ENCODE results near the gene DNAH5. TPM values are rescaled to one million over a fixed set of nuclear protein-coding genes. Genes with fewer than 3 reads are reported as not detected.

DNAH5 gene
- total RNA-seq, 1 donor from 2014 or later = 0.49 TPM

DNA sequence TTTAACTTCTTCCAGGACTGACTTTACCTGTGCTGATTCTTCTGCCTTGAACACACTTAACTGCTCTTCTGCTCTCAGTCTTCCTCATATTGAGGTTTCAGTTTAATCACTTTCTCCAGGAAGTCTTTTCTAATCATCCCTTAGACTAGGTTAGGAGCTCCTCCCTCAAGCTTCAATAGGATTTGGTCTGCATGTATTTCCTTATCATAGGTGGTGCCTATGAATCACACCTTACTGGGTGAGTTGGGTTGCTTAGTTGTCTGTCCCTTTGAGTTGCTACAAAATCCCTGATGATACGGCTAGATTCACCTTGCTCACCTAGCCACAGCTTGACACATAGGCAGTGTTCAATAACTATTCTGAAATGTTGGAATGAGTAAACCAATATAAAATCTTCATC lies 164.4 kb downstream of the DNAH5 start:
- no peak for TF ChIP-seq POLR2A (IDR thresholded peaks at IDR 0.05)
- no peak for TF ChIP-seq POLR2AphosphoS5 (IDR thresholded peaks at IDR 0.05; ENCODE audit: insufficient read depth in 1 of 2, low read depth in 1 of 2)
- TF ChIP-seq, protein P1, sequence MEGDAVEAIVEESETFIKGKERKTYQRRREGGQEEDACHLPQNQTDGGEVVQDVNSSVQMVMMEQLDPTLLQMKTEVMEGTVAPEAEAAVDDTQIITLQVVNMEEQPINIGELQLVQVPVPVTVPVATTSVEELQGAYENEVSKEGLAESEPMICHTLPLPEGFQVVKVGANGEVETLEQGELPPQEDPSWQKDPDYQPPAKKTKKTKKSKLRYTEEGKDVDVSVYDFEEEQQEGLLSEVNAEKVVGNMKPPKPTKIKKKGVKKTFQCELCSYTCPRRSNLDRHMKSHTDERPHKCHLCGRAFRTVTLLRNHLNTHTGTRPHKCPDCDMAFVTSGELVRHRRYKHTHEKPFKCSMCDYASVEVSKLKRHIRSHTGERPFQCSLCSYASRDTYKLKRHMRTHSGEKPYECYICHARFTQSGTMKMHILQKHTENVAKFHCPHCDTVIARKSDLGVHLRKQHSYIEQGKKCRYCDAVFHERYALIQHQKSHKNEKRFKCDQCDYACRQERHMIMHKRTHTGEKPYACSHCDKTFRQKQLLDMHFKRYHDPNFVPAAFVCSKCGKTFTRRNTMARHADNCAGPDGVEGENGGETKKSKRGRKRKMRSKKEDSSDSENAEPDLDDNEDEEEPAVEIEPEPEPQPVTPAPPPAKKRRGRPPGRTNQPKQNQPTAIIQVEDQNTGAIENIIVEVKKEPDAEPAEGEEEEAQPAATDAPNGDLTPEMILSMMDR (IDR thresholded peaks at IDR 0.05) = no peak
- Histone ChIP-seq H3K27ac (no peak overlapping the region), H3K9me3 (no peaks in the 10 kb centered on the region), H3K4me1 (no peaks in the 10 kb centered on the region), H3K27me3 (no peaks in the 10 kb centered on the region), H3K36me3 (no peaks in the 10 kb centered on the region), H3K4me3 (no peak overlapping the region)
- DNase-seq (ENCODE audit: extremely low spot score in 2 of 2) = no peak
- intact Hi-C loops (cut with DNase I) = no loop called here

DNA sequence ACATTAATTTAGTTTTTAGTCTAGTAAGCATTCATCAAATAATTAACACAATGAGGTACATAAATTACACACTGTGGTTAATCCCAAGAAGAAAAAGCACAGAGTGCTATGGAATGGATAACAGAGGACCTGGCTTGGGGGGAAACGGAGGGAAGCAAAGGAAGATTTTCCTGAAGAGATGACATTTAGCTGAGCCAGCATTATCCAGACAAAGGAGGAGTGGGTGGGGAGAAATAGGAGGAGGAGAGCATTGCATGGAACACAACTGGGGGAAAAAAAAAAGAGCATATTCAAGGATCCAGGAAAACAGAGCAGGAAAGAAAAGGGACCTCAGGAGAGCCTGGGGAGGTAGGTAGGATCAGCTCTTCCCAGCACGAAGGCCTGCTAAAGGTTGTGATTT lies 170.8 kb downstream of the DNAH5 start:
- Histone ChIP-seq H3K27ac (no peak overlapping the region), H3K4me3 (no peak overlapping the region), H3K9me3 (no peaks in the 10 kb centered on the region), H3K27me3 (no peaks in the 10 kb centered on the region), H3K36me3 (no peaks in the 10 kb centered on the region), H3K4me1 (no peaks in the 10 kb centered on the region)
- DNase-seq (ENCODE audit: extremely low spot score in 2 of 2) = no peak
- TF ChIP-seq POLR2A (IDR thresholded peaks at IDR 0.05) = no peak
- intact Hi-C loops (cut with DNase I) = no loop called here

DNA sequence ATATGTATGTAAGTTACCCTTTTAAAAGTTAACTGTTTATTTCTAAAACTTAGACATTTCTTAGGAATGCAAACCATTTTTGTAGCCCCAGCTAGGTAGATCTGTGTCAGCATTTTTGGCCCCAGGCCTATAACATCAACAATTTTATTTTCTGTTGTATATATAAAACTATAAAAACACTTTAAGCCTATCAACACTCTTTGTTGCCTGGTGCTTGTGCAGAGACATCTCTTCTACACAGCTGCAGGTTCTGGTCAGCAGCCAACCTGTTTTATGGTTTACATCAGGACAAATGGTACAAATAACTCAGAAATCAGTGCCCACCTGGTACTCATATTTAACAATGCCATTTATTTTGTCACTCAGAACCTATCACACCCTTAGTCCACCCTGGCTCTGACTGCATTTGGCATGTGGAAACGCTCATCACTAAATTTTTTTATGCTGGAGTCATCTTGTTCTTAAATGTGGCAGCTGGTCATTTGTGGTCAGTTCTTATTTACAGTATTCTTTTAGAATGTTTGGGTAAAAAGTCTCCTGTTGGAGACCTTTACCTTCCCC lies 173.4 kb downstream of the DNAH5 start:
- Histone ChIP-seq H3K9me3 (no peaks in the 10 kb centered on the region), H3K36me3 (no peaks in the 10 kb centered on the region), H3K27ac (no peak overlapping the region), H3K27me3 (no peaks in the 10 kb centered on the region), H3K4me3 (no peak overlapping the region), H3K4me1 (no peaks in the 10 kb centered on the region)
- TF ChIP-seq POLR2AphosphoS5 (IDR thresholded peaks at IDR 0.05; ENCODE audit: insufficient read depth in 1 of 2, low read depth in 1 of 2) = no peak
- TF ChIP-seq POLR2A (IDR thresholded peaks at IDR 0.05) = no peak
- TF ChIP-seq, protein P1 (IDR thresholded peaks at IDR 0.05) = no peak
- no peak for DNase-seq (ENCODE audit: extremely low spot score in 2 of 2)
- intact Hi-C loops (cut with DNase I) = no loop called here

DNA sequence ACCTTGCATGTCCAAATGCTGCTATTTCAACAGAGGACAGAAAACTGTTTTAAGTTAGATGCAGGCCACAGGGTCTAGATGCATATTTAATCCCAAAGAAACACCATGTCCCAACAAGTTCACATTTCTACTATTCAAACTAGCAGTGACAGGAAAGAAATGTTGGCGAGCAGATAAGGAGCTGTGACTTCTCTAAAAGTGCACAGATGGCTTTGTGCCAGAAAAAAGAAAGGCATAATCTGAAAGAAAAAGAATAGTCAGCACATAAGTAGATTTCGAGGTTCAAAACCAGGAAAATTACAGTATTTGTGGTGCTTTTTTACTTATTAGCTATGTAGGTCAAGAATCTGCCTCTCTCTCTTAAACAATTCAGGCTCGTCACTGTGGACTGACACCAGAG lies 178.3 kb downstream of the DNAH5 start:
- no peak for DNase-seq (ENCODE audit: extremely low spot score in 2 of 2)
- no peaks in the 10 kb centered on the region for H3K36me3 ChIP-seq
- H3K9me3 ChIP-seq = no peaks in the 10 kb centered on the region
- H3K27ac ChIP-seq = no peak overlapping the region
- TF ChIP-seq POLR2AphosphoS5 (IDR thresholded peaks at IDR 0.05; ENCODE audit: insufficient read depth in 1 of 2, low read depth in 1 of 2) = no peak
- TF ChIP-seq POLR2A (IDR thresholded peaks at IDR 0.05) = no peak
- TF ChIP-seq, protein P1 (IDR thresholded peaks at IDR 0.05) = no peak
- intact Hi-C loops (cut with DNase I) = no loop called here
- H3K4me3 ChIP-seq = no peak overlapping the region
- H3K4me1 ChIP-seq = no peaks in the 10 kb centered on the region
- H3K27me3 ChIP-seq = no peaks in the 10 kb centered on the region

DNA sequence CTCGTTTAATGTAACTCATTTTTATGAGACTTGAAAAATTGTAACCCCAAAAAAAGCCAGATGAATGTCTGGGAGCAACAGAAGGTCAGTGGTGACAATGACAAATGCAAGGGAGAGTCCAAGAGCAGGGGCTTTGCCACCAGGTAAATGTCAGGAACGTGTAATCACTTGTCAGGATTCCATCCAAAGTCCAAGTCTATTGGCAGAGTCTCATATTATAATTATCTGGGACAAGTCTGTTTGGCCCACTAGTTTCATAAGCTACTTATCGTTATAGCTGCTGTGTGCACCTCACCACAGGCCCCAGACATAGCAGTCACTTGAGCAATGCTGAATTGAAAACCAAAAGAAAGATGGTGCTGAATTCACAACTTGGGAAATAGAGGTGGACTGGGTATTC lies 180.8 kb downstream of the DNAH5 start:
- H3K9me3 ChIP-seq = no peaks in the 10 kb centered on the region
- H3K27me3 ChIP-seq = no peaks in the 10 kb centered on the region
- no peaks in the 10 kb centered on the region for H3K36me3 ChIP-seq
- TF ChIP-seq, protein P1 (IDR thresholded peaks at IDR 0.05) = no peak
- TF ChIP-seq POLR2AphosphoS5 (IDR thresholded peaks at IDR 0.05; ENCODE audit: insufficient read depth in 1 of 2, low read depth in 1 of 2) (no peak), POLR2A (IDR thresholded peaks at IDR 0.05) (no peak)
- H3K27ac ChIP-seq = no peak overlapping the region
- DNase-seq (ENCODE audit: extremely low spot score in 2 of 2) = no peak
- no peaks in the 10 kb centered on the region for H3K4me1 ChIP-seq
- no peak overlapping the region for H3K4me3 ChIP-seq
- intact Hi-C loops (cut with DNase I) = no loop called here

Measured in vagina (tissue), 2 donors.